ENCODE results near the gene EYA4. TPM values are rescaled to one million over a fixed set of nuclear protein-coding genes. Genes with fewer than 3 reads are reported as not detected.

EYA4 gene
- total and polyA plus RNA-seq, 3 experiments from 2014 or later = not detected

DNA sequence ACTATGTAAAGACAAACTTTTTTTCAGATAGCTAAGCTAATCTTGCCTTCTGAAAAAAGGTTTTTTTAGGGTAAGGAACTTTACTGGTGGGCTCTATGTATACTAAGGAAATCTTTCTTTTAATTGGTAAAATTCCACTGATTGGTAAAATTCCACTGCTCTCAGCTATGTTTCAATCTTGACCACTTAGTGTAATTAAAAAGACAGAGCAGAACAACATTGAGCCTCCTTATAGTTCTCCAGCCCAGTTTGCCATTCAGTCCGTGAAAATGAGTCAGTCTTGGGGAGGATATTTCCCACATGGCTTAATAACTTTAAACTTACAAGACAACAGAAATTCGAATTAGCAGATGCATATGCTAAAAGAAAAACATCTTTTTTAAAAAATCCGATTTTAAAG is 92.7 kb downstream of the EYA4 start:
- Histone ChIP-seq H3K9me3 (ENCODE audit: low read length) (no peaks in the 10 kb centered on the region), H3K36me3 (ENCODE audit: insufficient read depth, low read length) (no peaks in the 10 kb centered on the region), H3K4me1 (ENCODE audit: insufficient read depth, low read length) (no peaks in the 10 kb centered on the region), H3K27me3 (ENCODE audit: insufficient read depth, low read length, poor library complexity, severe bottlenecking) (no peaks in the 10 kb centered on the region), H3K4me3 (ENCODE audit: low read length) (no peak overlapping the region), H3K27ac (ENCODE audit: low read depth, low read length) (no peak overlapping the region)
- Mint-ChIP-seq H3K36me3 (no peaks in the 10 kb centered on the region), H3K27me3 (peaks cover 0 to 1% of the 10 kb centered on the region in 2 donors), H3K27ac (no peak overlapping the region), H3K9me3 (no peaks in the 10 kb centered on the region), H3K4me1 (no peaks in the 10 kb centered on the region), H3K4me3 (no peak overlapping the region)
- POLR2A ChIA-PET = no interaction called here
- CTCF ChIA-PET = no interaction called here
- no peak for DNase-seq

DNA sequence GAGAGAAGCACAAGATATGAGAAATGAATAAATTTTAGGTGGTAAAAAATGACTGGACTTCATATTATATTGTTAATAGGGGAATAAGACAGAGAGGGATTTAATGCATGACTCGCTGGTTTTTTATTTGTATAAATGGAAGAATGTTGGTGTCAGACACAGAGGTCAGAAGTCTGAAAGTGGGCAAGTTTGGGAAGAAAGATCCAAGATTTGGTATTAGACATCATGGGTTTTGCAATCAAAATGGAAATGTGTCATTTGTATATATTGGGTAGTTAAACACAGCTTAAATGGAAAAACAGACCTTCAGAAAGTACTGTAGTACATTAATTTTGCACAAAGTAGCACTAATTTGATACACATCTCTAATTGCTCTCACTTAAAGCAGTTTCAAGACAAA is 96.2 kb downstream of the EYA4 start:
- Histone ChIP-seq H3K36me3 (ENCODE audit: insufficient read depth, low read length) (no peaks in the 10 kb centered on the region), H3K27me3 (ENCODE audit: insufficient read depth, low read length, poor library complexity, severe bottlenecking) (no peaks in the 10 kb centered on the region), H3K27ac (ENCODE audit: low read depth, low read length) (no peak overlapping the region), H3K9me3 (ENCODE audit: low read length) (no peaks in the 10 kb centered on the region), H3K4me3 (ENCODE audit: low read length) (no peak overlapping the region), H3K4me1 (ENCODE audit: insufficient read depth, low read length) (no peaks in the 10 kb centered on the region)
- no peak for DNase-seq
- POLR2A ChIA-PET = no interaction called here
- no peak overlapping the region for H3K27ac Mint-ChIP-seq
- H3K36me3 Mint-ChIP-seq = no peaks in the 10 kb centered on the region
- H3K27me3 Mint-ChIP-seq = no peaks in the 10 kb centered on the region
- CTCF ChIA-PET = no interaction called here
- H3K9me3 Mint-ChIP-seq = no peaks in the 10 kb centered on the region
- H3K4me3 Mint-ChIP-seq = no peak overlapping the region
- no peaks in the 10 kb centered on the region for H3K4me1 Mint-ChIP-seq

DNA sequence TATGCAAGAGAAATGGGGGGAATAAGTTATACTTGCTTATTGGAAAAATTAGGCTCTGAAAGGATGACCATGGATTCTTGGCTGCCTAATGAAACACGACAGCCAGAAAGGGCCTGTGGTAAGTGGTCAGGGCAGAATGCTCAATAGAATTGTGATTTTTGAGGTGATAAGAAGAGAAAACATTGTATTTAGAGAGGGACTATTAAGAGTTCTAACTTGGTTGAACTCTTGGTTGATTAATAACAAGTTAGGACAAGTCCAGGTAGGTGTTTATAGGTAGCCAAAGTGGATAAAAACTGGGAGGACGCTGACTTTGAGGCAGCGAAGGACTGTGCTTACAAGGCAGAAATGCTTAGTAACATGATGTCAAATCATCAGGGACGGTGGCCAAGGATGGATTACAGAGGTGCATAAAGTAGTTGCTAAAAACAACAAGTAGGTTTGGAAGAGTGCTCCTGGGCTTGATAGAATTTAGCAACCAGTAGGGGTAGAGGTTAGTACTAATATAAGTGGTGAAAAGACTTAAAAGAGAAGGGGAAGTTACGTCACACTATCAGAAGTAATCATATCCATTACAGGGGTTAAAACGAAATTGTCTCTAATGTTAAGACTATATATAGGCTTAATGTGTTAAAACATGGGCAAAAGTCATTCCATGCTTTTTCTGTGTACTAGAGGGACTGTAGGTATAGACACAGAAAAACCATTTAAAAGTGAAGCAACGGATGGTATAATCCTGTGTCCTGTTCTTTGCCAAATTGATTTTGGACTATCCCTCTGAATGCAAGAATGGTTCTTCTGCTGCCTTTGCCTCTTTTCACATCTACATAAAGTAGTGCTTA is 98.6 kb downstream of the EYA4 start:
- Histone ChIP-seq H3K4me3 (ENCODE audit: low read length) (no peak overlapping the region), H3K27ac (ENCODE audit: low read depth, low read length) (no peak overlapping the region), H3K9me3 (ENCODE audit: low read length) (no peaks in the 10 kb centered on the region), H3K36me3 (ENCODE audit: insufficient read depth, low read length) (no peaks in the 10 kb centered on the region), H3K27me3 (ENCODE audit: insufficient read depth, low read length, poor library complexity, severe bottlenecking) (no peaks in the 10 kb centered on the region), H3K4me1 (ENCODE audit: insufficient read depth, low read length) (no peaks in the 10 kb centered on the region)
- DNase-seq = no peak
- no peaks in the 10 kb centered on the region for H3K36me3 Mint-ChIP-seq
- POLR2A ChIA-PET = no interaction called here
- no peak overlapping the region for H3K27ac Mint-ChIP-seq
- H3K4me1 Mint-ChIP-seq = no peaks in the 10 kb centered on the region
- H3K9me3 Mint-ChIP-seq = peaks cover 0 to 3% (median 0%) of the 10 kb centered on the region in 5 donors
- no peaks in the 10 kb centered on the region for H3K27me3 Mint-ChIP-seq
- CTCF ChIA-PET = no interaction called here
- no peak overlapping the region for H3K4me3 Mint-ChIP-seq

DNA sequence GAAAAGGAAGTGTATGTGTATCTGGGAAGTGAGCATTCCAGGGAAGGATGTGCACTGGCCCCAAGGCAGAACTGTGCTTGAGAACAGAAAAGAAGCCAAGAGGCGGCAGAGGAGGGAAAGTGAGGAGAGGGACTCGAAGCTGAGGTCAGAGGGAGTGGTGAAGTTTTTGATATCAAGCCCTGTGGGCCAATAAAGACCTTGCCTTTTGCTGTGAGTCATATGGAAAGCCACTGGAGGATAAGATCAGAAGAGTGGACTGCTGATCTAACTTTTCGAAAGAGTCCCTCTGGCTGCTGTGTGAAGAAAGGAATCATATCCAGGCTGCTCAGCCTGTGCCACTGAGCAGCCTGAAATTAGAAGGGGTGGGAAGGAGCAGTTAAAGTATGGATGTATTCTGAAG is 99.4 kb downstream of the EYA4 start:
- CTCF ChIA-PET = no interaction called here
- H3K27ac ChIP-seq (ENCODE audit: low read depth, low read length) = no peak overlapping the region
- Mint-ChIP-seq H3K36me3 (no peaks in the 10 kb centered on the region), H3K27me3 (no peaks in the 10 kb centered on the region), H3K4me3 (no peak overlapping the region), H3K9me3 (peaks cover 0 to 3% (median 0%) of the 10 kb centered on the region in 5 donors), H3K27ac (no peak overlapping the region), H3K4me1 (no peaks in the 10 kb centered on the region)
- POLR2A ChIA-PET = no interaction called here
- H3K36me3 ChIP-seq (ENCODE audit: insufficient read depth, low read length) = no peaks in the 10 kb centered on the region
- no peaks in the 10 kb centered on the region for H3K27me3 ChIP-seq (ENCODE audit: insufficient read depth, low read length, poor library complexity, severe bottlenecking)
- DNase-seq = no peak
- H3K4me1 ChIP-seq (ENCODE audit: insufficient read depth, low read length) = no peaks in the 10 kb centered on the region
- H3K9me3 ChIP-seq (ENCODE audit: low read length) = no peaks in the 10 kb centered on the region
- H3K4me3 ChIP-seq (ENCODE audit: low read length) = no peak overlapping the region

DNA sequence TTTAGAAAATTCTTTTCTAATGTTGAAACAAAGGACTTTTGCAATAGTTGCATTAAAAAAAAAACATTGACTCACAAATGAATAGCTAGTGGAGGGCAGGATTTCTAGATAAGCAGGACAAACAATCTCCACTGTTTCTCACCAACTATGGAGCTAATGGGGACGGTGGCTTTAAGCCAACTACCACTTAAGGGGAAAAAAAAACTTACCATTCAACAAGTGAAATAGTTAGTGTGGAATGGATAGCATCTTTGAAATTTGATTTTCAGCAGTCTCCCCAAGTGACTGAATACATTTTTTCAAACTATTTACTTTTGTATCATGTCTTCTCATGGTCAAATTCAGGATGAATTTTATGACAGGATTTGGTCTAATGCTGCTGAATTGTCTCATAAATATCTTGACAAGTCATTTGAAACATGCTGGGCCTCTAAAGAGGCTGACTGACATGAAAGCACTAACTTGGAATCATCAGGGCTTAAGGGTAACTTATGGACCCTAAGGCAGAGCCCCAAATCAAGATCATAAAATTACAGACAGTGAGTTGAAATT is 100.5 kb downstream of the EYA4 start:
- Mint-ChIP-seq H3K9me3 (peaks cover 0 to 3% (median 0%) of the 10 kb centered on the region in 5 donors), H3K36me3 (no peaks in the 10 kb centered on the region), H3K4me1 (no peaks in the 10 kb centered on the region), H3K27ac (no peak overlapping the region), H3K4me3 (no peak overlapping the region), H3K27me3 (no peaks in the 10 kb centered on the region)
- H3K36me3 ChIP-seq (ENCODE audit: insufficient read depth, low read length) = no peaks in the 10 kb centered on the region
- no peak overlapping the region for H3K27ac ChIP-seq (ENCODE audit: low read depth, low read length)
- ChIA-PET POLR2A (no interaction called here), CTCF (no interaction called here)
- no peaks in the 10 kb centered on the region for H3K9me3 ChIP-seq (ENCODE audit: low read length)
- no peaks in the 10 kb centered on the region for H3K27me3 ChIP-seq (ENCODE audit: insufficient read depth, low read length, poor library complexity, severe bottlenecking)
- no peak overlapping the region for H3K4me3 ChIP-seq (ENCODE audit: low read length)
- no peak for DNase-seq
- H3K4me1 ChIP-seq (ENCODE audit: insufficient read depth, low read length) = no peaks in the 10 kb centered on the region

DNA sequence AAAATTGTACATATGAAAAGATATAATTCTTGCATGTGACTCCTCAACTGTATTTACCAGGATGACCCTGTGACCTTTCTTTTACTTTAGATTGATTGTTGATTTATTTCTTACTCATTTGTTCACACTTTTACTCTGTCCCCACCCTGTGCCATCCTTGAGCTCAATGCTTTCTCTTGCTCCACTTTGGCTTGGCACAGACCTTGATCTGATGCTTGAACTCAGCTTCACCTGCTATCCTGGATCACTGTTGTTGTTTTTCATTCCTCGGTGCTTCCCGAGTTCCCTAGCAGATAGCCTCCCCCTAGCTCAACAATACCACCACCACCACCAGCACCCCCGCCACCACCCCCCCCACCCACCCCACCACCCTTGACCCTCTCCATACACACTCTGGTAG is 102.1 kb downstream of the EYA4 start:
- peaks cover 0 to 3% (median 0%) of the 10 kb centered on the region in 5 donors for H3K9me3 Mint-ChIP-seq
- H3K36me3 Mint-ChIP-seq = no peaks in the 10 kb centered on the region
- H3K4me1 Mint-ChIP-seq = no peaks in the 10 kb centered on the region
- no peaks in the 10 kb centered on the region for H3K9me3 ChIP-seq (ENCODE audit: low read length)
- no peak overlapping the region for H3K4me3 Mint-ChIP-seq
- no peaks in the 10 kb centered on the region for H3K4me1 ChIP-seq (ENCODE audit: insufficient read depth, low read length)
- no peak for DNase-seq
- no peaks in the 10 kb centered on the region for H3K27me3 ChIP-seq (ENCODE audit: insufficient read depth, low read length, poor library complexity, severe bottlenecking)
- no peaks in the 10 kb centered on the region for H3K27me3 Mint-ChIP-seq
- no peak overlapping the region for H3K27ac Mint-ChIP-seq
- no peak overlapping the region for H3K4me3 ChIP-seq (ENCODE audit: low read length)
- no peak overlapping the region for H3K27ac ChIP-seq (ENCODE audit: low read depth, low read length)
- ChIA-PET CTCF (no interaction called here), POLR2A (no interaction called here)
- no peaks in the 10 kb centered on the region for H3K36me3 ChIP-seq (ENCODE audit: insufficient read depth, low read length)

DNA sequence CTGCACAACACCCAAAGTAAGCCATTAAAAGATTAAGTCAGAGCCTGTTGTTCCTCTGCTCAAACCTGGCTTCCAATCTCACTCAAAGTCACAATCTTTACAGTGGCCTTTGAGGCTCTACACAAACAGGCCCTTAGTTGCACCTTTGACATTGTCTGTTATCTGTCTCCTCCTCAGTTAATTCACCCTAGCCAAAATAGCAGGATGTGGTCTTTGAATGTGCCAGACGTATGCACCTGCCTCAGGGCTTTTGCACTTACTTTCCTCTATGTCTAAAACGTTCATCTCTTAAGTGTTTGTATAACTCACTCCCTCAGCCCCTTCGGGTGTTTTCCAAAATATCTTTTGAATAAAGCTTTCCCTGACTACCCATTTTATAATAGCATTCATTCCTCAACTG is 107.7 kb downstream of the EYA4 start:
- Mint-ChIP-seq H3K4me1 (no peaks in the 10 kb centered on the region), H3K9me3 (peaks cover 0 to 2% (median 0%) of the 10 kb centered on the region in 5 donors), H3K27ac (no peak overlapping the region), H3K27me3 (no peaks in the 10 kb centered on the region), H3K4me3 (no peak overlapping the region), H3K36me3 (no peaks in the 10 kb centered on the region)
- no peaks in the 10 kb centered on the region for H3K36me3 ChIP-seq (ENCODE audit: insufficient read depth, low read length)
- no peaks in the 10 kb centered on the region for H3K9me3 ChIP-seq (ENCODE audit: low read length)
- ChIA-PET POLR2A (no interaction called here), CTCF (no interaction called here)
- no peak for DNase-seq
- no peak overlapping the region for H3K27ac ChIP-seq (ENCODE audit: low read depth, low read length)
- no peaks in the 10 kb centered on the region for H3K27me3 ChIP-seq (ENCODE audit: insufficient read depth, low read length, poor library complexity, severe bottlenecking)
- H3K4me1 ChIP-seq (ENCODE audit: insufficient read depth, low read length) = no peaks in the 10 kb centered on the region
- no peak overlapping the region for H3K4me3 ChIP-seq (ENCODE audit: low read length)

DNA sequence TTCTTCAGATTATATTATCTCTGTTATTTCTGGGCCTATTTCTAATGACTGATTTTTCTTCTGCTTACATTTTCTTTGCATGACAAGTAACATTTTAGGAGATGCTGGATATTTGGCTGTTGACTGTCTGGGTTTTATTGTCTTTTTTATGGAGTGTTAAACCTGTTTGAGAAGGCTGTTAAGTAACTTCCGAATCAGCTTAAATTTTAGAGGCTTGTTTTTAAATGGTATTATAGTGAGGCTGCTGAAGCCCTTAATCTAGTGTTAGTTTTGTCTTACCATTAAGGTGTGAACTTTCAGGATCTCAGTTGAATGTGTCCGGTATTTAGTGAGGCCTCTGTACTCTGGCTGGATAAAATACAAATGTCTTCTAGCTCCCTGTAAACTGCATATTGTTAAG is 109.8 kb downstream of the EYA4 start:
- H3K27ac Mint-ChIP-seq = no peak overlapping the region
- H3K36me3 Mint-ChIP-seq = no peaks in the 10 kb centered on the region
- no peaks in the 10 kb centered on the region for H3K4me1 ChIP-seq (ENCODE audit: insufficient read depth, low read length)
- H3K9me3 ChIP-seq (ENCODE audit: low read length) = no peaks in the 10 kb centered on the region
- no peaks in the 10 kb centered on the region for H3K27me3 ChIP-seq (ENCODE audit: insufficient read depth, low read length, poor library complexity, severe bottlenecking)
- no peak overlapping the region for H3K27ac ChIP-seq (ENCODE audit: low read depth, low read length)
- no peaks in the 10 kb centered on the region for H3K27me3 Mint-ChIP-seq
- no peaks in the 10 kb centered on the region for H3K36me3 ChIP-seq (ENCODE audit: insufficient read depth, low read length)
- no peaks in the 10 kb centered on the region for H3K4me1 Mint-ChIP-seq
- no peak overlapping the region for H3K4me3 ChIP-seq (ENCODE audit: low read length)
- DNase-seq = no peak
- no peak overlapping the region for H3K4me3 Mint-ChIP-seq
- no peaks in the 10 kb centered on the region for H3K9me3 Mint-ChIP-seq
- POLR2A ChIA-PET = no interaction called here
- CTCF ChIA-PET = no interaction called here
